K562 (cell line): ENCODE results near the gene PRELID2. TPM values are rescaled to one million over a fixed set of nuclear protein-coding genes. Genes with fewer than 3 reads are reported as not detected.
"Not testable (repeated sequence)": the region's sequence is repeated elsewhere in the genome, so short reads cannot be mapped to it uniquely, and the experiment has no call there.

Experiments used
- ATAC-seq: fragments of 200-7000 bp; cut with Tn5 transposase; 3 replicates; pipeline ENCODE4 v1.9.1; 2020; ENCODE audit warnings: moderate library complexity
- BruUV-seq: library from RNA; stranded (reverse); fragments of 400-500 nt; replicated peaks from 2 replicates; lab custom pipeline; 2021; lab: Mats Ljungman, UMichigan
- CTCF ChIA-PET: fragments of 300-600 bp; formaldehyde crosslinking; extraction: SDS; loops from one replicate; lab custom pipeline; 2021; ENCODE audit warnings: low intra/inter-chr PET ratio; lab: Yijun Ruan, JAX
- POLR2A ChIA-PET: fragments of 300-600, 350-650 bp; sonication (Branson Sonifier 250); formaldehyde crosslinking; extraction: SDS; loops from one replicate; lab custom pipeline; 2021; ENCODE audit warnings: antibody characterized with exemption, inconsistent platforms; lab: Yijun Ruan, JAX
- DNase-seq, 4 experiments: peaks; one replicate each; pipeline versions ENCODE4 v3.0.0 to v3.0.0-alpha.2; 2011 to 2018; ENCODE audit warnings: low spot score in 3 of 4, mixed read lengths in 3 of 4; ENCODE audit errors: extremely low read depth in 1 of 4
- FAIRE-seq: peaks from 2 replicates; lab custom pipeline; 2011; peaks lifted over from hg19 to GRCh38; lab: Jason Lieb, UNC
- H2AFZ ChIP-seq: 2 replicates; pipeline ENCODE4 v1.6.0; 2011; ENCODE audit warnings: low read depth, low read length, control low read depth, inconsistent platforms
- H3K27ac ChIP-seq: fragments of 200-600 bp; 3 replicates; pipeline ENCODE4 v1.8.0; 2011; ENCODE audit warnings: low read depth, mild to moderate bottlenecking, control low read depth, inconsistent platforms, low read length, moderate library complexity, mixed read lengths; ENCODE audit errors: extremely low read depth
- H3K27me3 ChIP-seq, 2 experiments: fragments of 300-600 bp in 1 of 2; 2 replicates in 1 of 2; 3 replicates in 1 of 2; pipeline versions ENCODE4 v1.6.0 to v1.8.0; 2011; ENCODE audit warnings: inconsistent platforms in 2 of 2, low read length in 2 of 2, mild to moderate bottlenecking in 1 of 2, mixed read lengths in 1 of 2, moderate library complexity in 1 of 2; ENCODE audit not compliant: control insufficient read depth in 2 of 2, insufficient read depth in 2 of 2
- H3K36me3 ChIP-seq: fragments of 300-600 bp; 3 replicates; pipeline ENCODE4 v1.8.0; 2011; ENCODE audit warnings: mild to moderate bottlenecking, low read length, inconsistent platforms; ENCODE audit not compliant: control insufficient read depth, insufficient read depth
- H3K4me1 ChIP-seq, 2 experiments: fragments of 200-600 bp in 1 of 2; replicated peaks in 1 of 2; 2 replicates in 1 of 2; 3 replicates in 1 of 2; pipeline versions ENCODE4 v1.5.1 to v1.8.0; 2011; ENCODE audit warnings: inconsistent platforms in 2 of 2, low read length in 2 of 2, mild to moderate bottlenecking in 1 of 2, mixed read lengths in 1 of 2, moderate library complexity in 1 of 2; ENCODE audit not compliant: control insufficient read depth in 2 of 2, insufficient read depth in 2 of 2
- H3K4me2 ChIP-seq: 2 replicates; pipeline ENCODE4 v1.6.1; 2011; ENCODE audit warnings: low read length, control low read depth, inconsistent platforms, mixed read lengths; ENCODE audit not compliant: insufficient read depth
- H3K4me3 ChIP-seq: fragments of 200-600 bp; sonication (generic), shearing (Covaris generic); 2 replicates; pipeline ENCODE4 v1.5.1; 2016; ENCODE audit warnings: control low read depth, inconsistent platforms
- H3K79me2 ChIP-seq: fragments of 200-600 bp; 3 replicates; pipeline ENCODE4 v1.8.0; 2011; ENCODE audit warnings: low read length, inconsistent platforms; ENCODE audit not compliant: control insufficient read depth, insufficient read depth
- H3K9ac ChIP-seq, 2 experiments: 2 replicates each; pipeline versions ENCODE4 v1.6.0 to v1.6.1; 2011; ENCODE audit warnings: low read depth in 2 of 2, low read length in 2 of 2, control low read depth in 1 of 2, inconsistent platforms in 1 of 2, mild to moderate bottlenecking in 1 of 2, mixed read lengths in 1 of 2; ENCODE audit not compliant: insufficient read depth in 1 of 2
- H3K9me1 ChIP-seq: one replicate; pipeline ENCODE4 v1.6.0; 2011; ENCODE audit warnings: inconsistent platforms, mild to moderate bottlenecking, low read length, moderate library complexity; ENCODE audit not compliant: control insufficient read depth, insufficient read depth
- H3K9me3 ChIP-seq: replicated peaks from 2 replicates; pipeline ENCODE4 v1.5.1; 2011; ENCODE audit warnings: low read depth, low read length, inconsistent platforms; ENCODE audit not compliant: control insufficient read depth, insufficient read depth
- H4K20me1 ChIP-seq: replicated peaks from 2 replicates; pipeline ENCODE4 v1.6.1; 2011; ENCODE audit warnings: low read length, inconsistent platforms, mixed read lengths; ENCODE audit not compliant: control insufficient read depth, insufficient read depth
- ARHGAP35 ChIP-seq: fragments of 450-650 bp; IDR thresholded peaks from 2 replicates; pipeline ENCODE4 v1.6.1; 2018; ENCODE audit not compliant: partially characterized antibody
- E2F3 ChIP-seq: fragments of 250-450 bp; sonication (Bioruptor Pico); IDR thresholded peaks from 2 replicates; pipeline ENCODE4 v1.4.0; 2020; ENCODE audit warnings: mild to moderate bottlenecking
- FOXJ3 ChIP-seq: sonication (generic); formaldehyde crosslinking; IDR thresholded peaks from 2 replicates; pipeline ENCODE4 v1.4.0; 2020; ENCODE audit warnings: mild to moderate bottlenecking, missing genetic modification reagents
- FOXM1 ChIP-seq, 2 experiments: fragments of 450-650 bp in 1 of 2; sonication (generic) in 1 of 2; formaldehyde crosslinking in 1 of 2; IDR thresholded peaks; 2 replicates each; pipeline versions ENCODE4 v1.6.1 to v1.9.0; 2017 to 2022; ENCODE audit warnings: low read depth in 2 of 2, mild to moderate bottlenecking in 2 of 2, missing genetic modification reagents in 1 of 2, moderate library complexity in 1 of 2
- KAT8 ChIP-seq: fragments of 450-650 bp; IDR thresholded peaks from 2 replicates; pipeline ENCODE4 v1.6.1; 2016; ENCODE audit warnings: low read depth, mild to moderate bottlenecking
- RAD51 ChIP-seq: fragments of 450-650 bp; IDR thresholded peaks from 2 replicates; pipeline ENCODE4 v1.7.1; 2016; ENCODE audit warnings: low read depth, mild to moderate bottlenecking, borderline replicate concordance
- RBM17 ChIP-seq: fragments of 200-400 bp; formaldehyde crosslinking; IDR thresholded peaks from 2 replicates; pipeline ENCODE4 v1.6.1; 2017; ENCODE audit warnings: low read depth, mild to moderate bottlenecking, low read length, borderline replicate concordance
- ZNF253 ChIP-seq: fragments of 250-450 bp; sonication (Bioruptor Pico); conservative IDR thresholded peaks from 2 replicates; pipeline ENCODE4 v1.6.1; 2021; ENCODE audit warnings: mild to moderate bottlenecking
- ZNF263 ChIP-seq: sonication (generic); formaldehyde crosslinking; IDR thresholded peaks from 2 replicates; pipeline ENCODE4 v1.8.0; 2022; ENCODE audit warnings: mild to moderate bottlenecking, missing genetic modification reagents, borderline replicate concordance
- ZNF586 ChIP-seq: fragments of 450-650 bp; formaldehyde crosslinking; conservative IDR thresholded peaks from 2 replicates; pipeline ENCODE4 v1.4.0; 2020; ENCODE audit warnings: mild to moderate bottlenecking, moderate library complexity
- WGBS: fragments of 100-300 bp; shearing (Covaris generic); methylation state at CpG from one replicate; pipeline ENCODE4 v1.1.6; 2016; ENCODE audit warnings: low coverage, mixed read lengths; ENCODE audit not compliant: insufficient coverage; ENCODE audit errors: missing lambda C conversion rate; 5-methylcytosine and 5-hydroxymethylcytosine counted together
- in situ Hi-C: fragments of 300-500 bp; cut with MboI; formaldehyde crosslinking; loops from 4 replicates; pipeline ENCODE4 v1.15.0; 2018; ENCODE audit warnings: inconsistent platforms, mixed read lengths
- intact Hi-C: fragments of 100-400 bp; cut with micrococcal nuclease; formaldehyde crosslinking; loops from 2 replicates; pipeline ENCODE4 v1.14.2; 2022
- polyA plus RNA-seq, 8 experiments: library from polyadenylated mRNA; depleted of rRNA in 4 of 8; stranded (reverse) in 5 of 8; unstranded in 3 of 8; fragments of >200 nt; fragmentation: Nextera tagmentation in 2 of 8; fragmentation: Illumina TruSeq in 1 of 8; extraction: Ambion mirVana in 2 of 8; extraction: Trizol in 1 of 8; gene quantifications; 2 replicates each; pipeline versions ENCODE4 v1.2.1 to v1.2.3, GENCODE V29; 2011 to 2014; ENCODE audit warnings: inconsistent platforms in 1 of 8, missing spikeins in 1 of 8
- total RNA-seq, 7 experiments: library from RNA; depleted of rRNA in 6 of 7; stranded (reverse); fragments of >200 nt in 6 of 7; fragmentation: Illumina TruSeq in 2 of 7; extraction: Trizol in 2 of 7; gene quantifications; 2 replicates each; pipeline versions ENCODE4 v1.2.1 to v1.2.3, GENCODE V29; 2011 to 2021; ENCODE audit warnings: low replicate concordance in 1 of 7
- TF ChIP-seq, protein P1 (sequence below): fragments of 250-450 bp; sonication (Bioruptor Pico); IDR thresholded peaks from 2 replicates; pipeline ENCODE4 v1.8.0; 2022; ENCODE audit warnings: inconsistent platforms, mild to moderate bottlenecking, moderate library complexity, borderline replicate concordance

Gene PRELID2
- total and polyA plus RNA-seq, 9 of the 15 experiments (the other 6 are each of a cell fraction or from before 2014, with no cell fraction given): 6.4 to 68.2 (median 28.8) TPM

DNA sequence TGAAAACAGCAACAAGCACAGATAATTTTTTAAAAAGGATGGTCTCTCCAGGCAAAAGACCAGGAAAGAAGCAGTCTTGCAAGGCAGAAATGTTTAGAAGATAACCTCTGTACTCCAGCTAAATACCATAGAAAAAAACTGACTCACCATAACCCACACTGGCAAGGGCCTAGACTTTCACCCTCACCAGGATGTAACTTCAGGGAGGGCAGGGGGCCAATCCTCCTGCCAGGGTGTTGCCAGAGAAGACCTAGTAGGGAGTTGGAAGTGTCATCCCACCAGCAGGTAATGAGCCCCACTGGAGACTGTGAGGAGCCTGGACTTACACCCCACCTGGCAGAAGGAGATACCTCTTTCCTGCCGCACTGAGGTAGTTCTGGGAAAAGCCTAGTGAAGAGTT lies 97.6 kb downstream of the PRELID2 start:
- 67% methylated on average over 1 of the region's 1 CpG for WGBS
- no TSS peak for BruUV-seq
- intact Hi-C loops: no loop called here

DNA sequence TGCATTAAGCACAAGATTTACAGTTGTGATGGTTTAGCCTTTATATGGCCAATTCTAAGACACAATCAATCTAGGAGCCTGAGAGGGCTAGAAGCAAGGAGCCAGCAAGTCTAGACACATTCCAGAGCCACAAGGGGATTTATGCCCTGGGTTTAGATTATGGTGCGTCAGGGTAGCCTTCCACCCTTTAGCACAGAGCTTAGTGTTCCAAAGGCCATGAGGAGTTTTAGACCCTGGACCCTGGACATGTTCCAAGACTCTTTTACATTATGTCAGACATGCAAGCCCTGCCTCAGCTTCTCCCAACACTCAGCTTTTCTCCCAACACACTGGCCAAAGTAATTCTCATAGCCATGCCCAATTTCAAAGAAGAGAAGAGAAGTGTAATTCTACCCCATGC lies 105.2 kb downstream of the PRELID2 start:
- intact Hi-C loops, H3K4me1 ChIP-seq, H3K9me1 ChIP-seq, H3K9ac ChIP-seq, H3K4me3 ChIP-seq, H3K79me2 ChIP-seq, in situ Hi-C loops, CTCF ChIA-PET, H3K27ac ChIP-seq, H3K36me3 ChIP-seq, H3K27me3 ChIP-seq, FAIRE-seq, BruUV-seq, H2AFZ ChIP-seq, H3K4me2 ChIP-seq, POLR2A ChIA-PET, DNase-seq, H3K9me3 ChIP-seq, ATAC-seq, H4K20me1 ChIP-seq: not testable (repeated sequence)
- 73% methylated on average over 1 of the region's 1 CpG for WGBS

More for the DNA sequence above, 97.6 kb downstream of the PRELID2 start:
- H3K4me1 ChIP-seq: no peaks in the 10 kb centered on the region
- H3K9ac ChIP-seq: no peak overlapping the region
- no peaks in the 10 kb centered on the region for H3K9me1 ChIP-seq
- in situ Hi-C loops: no loop called here
- CTCF ChIA-PET: no interaction called here
- H2AFZ ChIP-seq: no peak overlapping the region
- H3K9me3 ChIP-seq: no peaks in the 10 kb centered on the region
- POLR2A ChIA-PET: no interaction called here
- H3K4me2 ChIP-seq: no peak overlapping the region
- no peak for ATAC-seq
- no peaks in the 10 kb centered on the region for H3K79me2 ChIP-seq
- TF ChIP-seq E2F3 (CRISPR knock-in tag) (no peak), ZNF586 (CRISPR knock-in tag) (no peak), FOXJ3 (CRISPR knock-in tag) (no peak), ZNF263 (CRISPR knock-in tag) (no peak), RBM17 (no peak), ZNF253 (CRISPR knock-in tag) (no peak), RAD51 (no peak), ARHGAP35 (no peak), KAT8 (no peak), FOXM1 (IDR thresholded peaks at IDR 0.05; ENCODE audit: low read depth) (no peak), FOXM1 (CRISPR knock-in tag; IDR thresholded peaks at IDR 0.05; ENCODE audit: low read depth) (no peak)
- TF ChIP-seq, protein P1, sequence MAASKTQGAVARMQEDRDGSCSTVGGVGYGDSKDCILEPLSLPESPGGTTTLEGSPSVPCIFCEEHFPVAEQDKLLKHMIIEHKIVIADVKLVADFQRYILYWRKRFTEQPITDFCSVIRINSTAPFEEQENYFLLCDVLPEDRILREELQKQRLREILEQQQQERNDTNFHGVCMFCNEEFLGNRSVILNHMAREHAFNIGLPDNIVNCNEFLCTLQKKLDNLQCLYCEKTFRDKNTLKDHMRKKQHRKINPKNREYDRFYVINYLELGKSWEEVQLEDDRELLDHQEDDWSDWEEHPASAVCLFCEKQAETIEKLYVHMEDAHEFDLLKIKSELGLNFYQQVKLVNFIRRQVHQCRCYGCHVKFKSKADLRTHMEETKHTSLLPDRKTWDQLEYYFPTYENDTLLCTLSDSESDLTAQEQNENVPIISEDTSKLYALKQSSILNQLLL (CRISPR knock-in tag): no peak
- TF ChIP-seq, all 486 proteins: peak for 0
- no peaks in the 10 kb centered on the region; the same call in 2 of the 3 replicates for H3K36me3 ChIP-seq
- no peak overlapping the region for H3K4me3 ChIP-seq
- H3K27me3 ChIP-seq: no peaks in the 10 kb centered on the region
- DNase-seq (no peak), FAIRE-seq (no peak)
- H3K27ac ChIP-seq: no peak overlapping the region
- no peaks in the 10 kb centered on the region for H4K20me1 ChIP-seq
